ENCODE data around the gene BDNF.

DNA sequence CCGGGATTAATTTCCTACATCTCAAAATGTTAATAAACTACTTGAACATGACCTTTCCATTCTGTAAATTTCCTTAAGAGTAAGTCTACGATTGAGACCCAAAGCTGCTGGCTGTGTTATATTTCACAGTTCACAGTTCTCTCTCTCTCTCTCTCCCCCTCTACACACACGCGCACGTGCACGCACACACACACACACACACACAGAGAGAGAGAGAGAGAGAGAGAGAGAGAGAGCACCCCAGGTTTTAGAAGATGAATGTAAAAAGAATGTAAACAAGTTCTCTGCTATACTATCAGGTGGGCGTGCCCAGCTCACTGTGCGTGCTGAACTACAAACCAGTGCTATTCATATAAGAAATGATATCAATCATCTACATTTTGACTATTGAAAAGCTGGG lies 3.3 kb downstream of the BDNF start:
- TF ChIP-seq POLR2A (IDR thresholded peaks at IDR 0.05), result no peak
- TF ChIP-seq, protein P1, sequence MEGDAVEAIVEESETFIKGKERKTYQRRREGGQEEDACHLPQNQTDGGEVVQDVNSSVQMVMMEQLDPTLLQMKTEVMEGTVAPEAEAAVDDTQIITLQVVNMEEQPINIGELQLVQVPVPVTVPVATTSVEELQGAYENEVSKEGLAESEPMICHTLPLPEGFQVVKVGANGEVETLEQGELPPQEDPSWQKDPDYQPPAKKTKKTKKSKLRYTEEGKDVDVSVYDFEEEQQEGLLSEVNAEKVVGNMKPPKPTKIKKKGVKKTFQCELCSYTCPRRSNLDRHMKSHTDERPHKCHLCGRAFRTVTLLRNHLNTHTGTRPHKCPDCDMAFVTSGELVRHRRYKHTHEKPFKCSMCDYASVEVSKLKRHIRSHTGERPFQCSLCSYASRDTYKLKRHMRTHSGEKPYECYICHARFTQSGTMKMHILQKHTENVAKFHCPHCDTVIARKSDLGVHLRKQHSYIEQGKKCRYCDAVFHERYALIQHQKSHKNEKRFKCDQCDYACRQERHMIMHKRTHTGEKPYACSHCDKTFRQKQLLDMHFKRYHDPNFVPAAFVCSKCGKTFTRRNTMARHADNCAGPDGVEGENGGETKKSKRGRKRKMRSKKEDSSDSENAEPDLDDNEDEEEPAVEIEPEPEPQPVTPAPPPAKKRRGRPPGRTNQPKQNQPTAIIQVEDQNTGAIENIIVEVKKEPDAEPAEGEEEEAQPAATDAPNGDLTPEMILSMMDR (IDR thresholded peaks at IDR 0.05), result no peak
